BE2C (cell line): ENCODE results near the gene PUM2.

Experiments
- DNase-seq: peaks from one replicate; pipeline ENCODE4 v3.0.0-alpha.2; 2020
- H3K27me3 ChIP-seq: fragments of 250-450 bp; sonication (Bioruptor Pico); 2 replicates; pipeline ENCODE4 v1.5.1; 2020; ENCODE audit warnings: mild to moderate bottlenecking
- H3K36me3 ChIP-seq: fragments of 250-450 bp; sonication (Bioruptor Pico); 2 replicates; pipeline ENCODE4 v1.5.1; 2020; ENCODE audit warnings: mild to moderate bottlenecking
- H3K4me1 ChIP-seq: fragments of 250-450 bp; sonication (Bioruptor Pico); 2 replicates; pipeline ENCODE4 v1.5.1; 2020
- H3K4me3 ChIP-seq: 2 replicates; pipeline ENCODE4 v1.5.1; 2011; ENCODE audit warnings: low read depth, low read length
- H3K9me3 ChIP-seq: fragments of 250-450 bp; sonication (Bioruptor Pico); 2 replicates; pipeline ENCODE4 v1.5.1; 2020
- CTCF ChIP-seq: IDR thresholded peaks from 2 replicates; pipeline ENCODE4 v1.5.1; 2012; ENCODE audit warnings: mild to moderate bottlenecking, low read depth, low read length

PUM2 gene

GRCh38 chr2:20396356-20397000 is 45.8 kb upstream of the PUM2 start:
- H3K27me3 ChIP-seq: no peaks in the 10 kb centered on the region
- H3K4me3 ChIP-seq: no peak overlapping the region
- H3K4me1 ChIP-seq: no peaks in the 10 kb centered on the region
- no peaks in the 10 kb centered on the region for H3K36me3 ChIP-seq
- no peak for DNase-seq
- no peaks in the 10 kb centered on the region for H3K9me3 ChIP-seq
- no peak for TF ChIP-seq CTCF

GRCh38 chr2:20393986-20394385 is 43.3 kb upstream of the PUM2 start:
- no peak for DNase-seq
- TF ChIP-seq CTCF: no peak
- Histone ChIP-seq H3K4me1 (peaks cover 11% of the 10 kb centered on the region), H3K9me3 (no peaks in the 10 kb centered on the region), H3K36me3 (no peaks in the 10 kb centered on the region), H3K4me3 (no peak overlapping the region), H3K27me3 (no peaks in the 10 kb centered on the region)

- no peak for DNase-seq
- Histone ChIP-seq H3K36me3 (no peaks in the 10 kb centered on the region), H3K9me3 (no peaks in the 10 kb centered on the region), H3K27me3 (no peaks in the 10 kb centered on the region), H3K4me3 (no peak overlapping the region), H3K4me1 (peaks cover 11% of the 10 kb centered on the region)
- no peak for TF ChIP-seq CTCF
Measured at GRCh38 chr2:20391951-20392699, 41.5 kb upstream of the PUM2 start.

- no peaks in the 10 kb centered on the region for H3K36me3 ChIP-seq
- peak overlapping the region; percentile 5; the same call in 1 of the 2 replicates for H3K4me3 ChIP-seq
- no peak for TF ChIP-seq CTCF
- H3K27me3 ChIP-seq: no peaks in the 10 kb centered on the region
- peaks cover 11% of the 10 kb centered on the region for H3K4me1 ChIP-seq
- no peaks in the 10 kb centered on the region for H3K9me3 ChIP-seq
- DNase-seq: peak; percentile 57
Measured at GRCh38 chr2:20390524-20391123, 40.0 kb upstream of the PUM2 start.

GRCh38 chr2:20384953-20385352 is 34.3 kb upstream of the PUM2 start:
- DNase-seq: no peak
- TF ChIP-seq CTCF: no peak

More at GRCh38 chr2:20384953-20385352, 34.3 kb upstream of the PUM2 start:
- H3K4me3 ChIP-seq: no peak overlapping the region
- peaks cover 13% of the 10 kb centered on the region for H3K4me1 ChIP-seq
- no peaks in the 10 kb centered on the region for H3K27me3 ChIP-seq
- H3K9me3 ChIP-seq: no peaks in the 10 kb centered on the region
- no peaks in the 10 kb centered on the region for H3K36me3 ChIP-seq
